SH-SY5Y (cell line): Measurements from ENCODE around the gene WSCD1.

Experiments
- GATA2 ChIP-seq: IDR thresholded peaks from 2 replicates; pipeline ENCODE4 v1.6.1; 2011; ENCODE audit warnings: mild to moderate bottlenecking, low read depth, low read length
- GATA3 ChIP-seq: IDR thresholded peaks from 2 replicates; pipeline ENCODE4 v1.6.1; 2011; ENCODE audit warnings: low read depth, mild to moderate bottlenecking, low read length, moderate library complexity

DNA sequence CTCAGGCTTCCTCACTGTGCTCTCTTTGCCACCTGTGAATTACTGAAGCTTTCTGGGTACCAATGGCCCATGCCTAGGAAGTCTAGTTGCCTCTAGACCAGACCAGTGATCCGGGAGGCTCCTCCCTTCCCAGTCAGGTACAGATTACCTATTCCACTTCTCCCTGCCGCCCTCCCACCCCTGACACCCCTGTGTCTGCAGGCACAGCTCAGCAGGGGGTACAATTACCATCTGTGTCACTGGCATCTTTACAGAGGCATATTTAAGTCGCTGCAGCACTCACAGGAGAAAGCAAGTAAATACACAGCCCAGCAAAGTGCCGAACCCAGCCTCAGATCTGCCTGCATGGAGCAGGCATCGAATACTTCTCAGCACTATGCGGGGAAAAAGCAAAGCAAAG, 5.3 kb upstream of the WSCD1 start:
- TF ChIP-seq GATA2 (no peak), GATA3 (no peak)
